GM12873 (cell line): ENCODE results near the gene SGCG.

Experiments
- TF ChIP-seq, protein P1 (sequence below): IDR thresholded peaks from 2 replicates; pipeline ENCODE4 v1.5.1; 2012; ENCODE audit warnings: low read depth, mild to moderate bottlenecking, moderate library complexity, low read length, control low read depth; ENCODE audit not compliant: insufficient read depth; ENCODE audit errors: missing control alignments

The SGCG gene

DNA sequence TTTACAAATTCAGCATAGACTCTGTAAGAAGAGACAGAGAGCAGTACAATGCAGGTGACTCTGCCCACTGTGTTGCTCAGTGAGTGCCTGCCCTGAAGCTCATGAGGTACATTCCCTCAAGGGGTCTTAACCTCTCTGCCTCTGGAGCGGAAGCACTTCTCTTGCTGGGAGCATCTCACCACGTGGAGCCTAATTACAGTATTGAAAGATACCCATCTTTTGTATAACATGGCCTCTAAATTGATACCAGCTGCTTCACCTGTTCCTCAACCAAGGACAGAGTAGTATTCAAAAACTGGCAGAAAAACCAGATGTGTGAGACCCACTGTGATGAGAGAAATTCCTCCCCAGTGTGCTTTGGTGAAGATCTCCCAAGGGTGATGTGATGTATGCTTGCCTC, 175.6 kb downstream of the SGCG start:
- TF ChIP-seq, protein P1, sequence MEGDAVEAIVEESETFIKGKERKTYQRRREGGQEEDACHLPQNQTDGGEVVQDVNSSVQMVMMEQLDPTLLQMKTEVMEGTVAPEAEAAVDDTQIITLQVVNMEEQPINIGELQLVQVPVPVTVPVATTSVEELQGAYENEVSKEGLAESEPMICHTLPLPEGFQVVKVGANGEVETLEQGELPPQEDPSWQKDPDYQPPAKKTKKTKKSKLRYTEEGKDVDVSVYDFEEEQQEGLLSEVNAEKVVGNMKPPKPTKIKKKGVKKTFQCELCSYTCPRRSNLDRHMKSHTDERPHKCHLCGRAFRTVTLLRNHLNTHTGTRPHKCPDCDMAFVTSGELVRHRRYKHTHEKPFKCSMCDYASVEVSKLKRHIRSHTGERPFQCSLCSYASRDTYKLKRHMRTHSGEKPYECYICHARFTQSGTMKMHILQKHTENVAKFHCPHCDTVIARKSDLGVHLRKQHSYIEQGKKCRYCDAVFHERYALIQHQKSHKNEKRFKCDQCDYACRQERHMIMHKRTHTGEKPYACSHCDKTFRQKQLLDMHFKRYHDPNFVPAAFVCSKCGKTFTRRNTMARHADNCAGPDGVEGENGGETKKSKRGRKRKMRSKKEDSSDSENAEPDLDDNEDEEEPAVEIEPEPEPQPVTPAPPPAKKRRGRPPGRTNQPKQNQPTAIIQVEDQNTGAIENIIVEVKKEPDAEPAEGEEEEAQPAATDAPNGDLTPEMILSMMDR, result no peak

DNA sequence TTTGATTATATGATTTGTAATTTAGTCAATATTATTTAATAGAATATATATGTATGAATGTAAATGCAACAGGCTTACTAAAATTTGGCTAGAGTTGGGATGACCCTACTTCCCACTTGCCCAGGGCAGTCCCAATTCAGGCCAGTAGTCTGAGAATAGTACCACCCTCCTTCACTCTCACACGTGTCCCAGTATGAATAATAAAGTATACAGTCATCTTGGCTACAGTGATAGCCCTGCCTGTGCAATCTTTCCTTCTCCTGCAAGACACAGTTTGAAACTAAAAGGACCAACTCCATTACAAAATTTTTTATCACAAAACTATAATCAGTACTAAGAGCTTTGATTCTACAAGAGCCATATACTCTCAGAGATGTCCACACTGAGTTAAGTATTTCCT, 176.6 kb downstream of the SGCG start:
- TF ChIP-seq, protein P1, result no peak

DNA sequence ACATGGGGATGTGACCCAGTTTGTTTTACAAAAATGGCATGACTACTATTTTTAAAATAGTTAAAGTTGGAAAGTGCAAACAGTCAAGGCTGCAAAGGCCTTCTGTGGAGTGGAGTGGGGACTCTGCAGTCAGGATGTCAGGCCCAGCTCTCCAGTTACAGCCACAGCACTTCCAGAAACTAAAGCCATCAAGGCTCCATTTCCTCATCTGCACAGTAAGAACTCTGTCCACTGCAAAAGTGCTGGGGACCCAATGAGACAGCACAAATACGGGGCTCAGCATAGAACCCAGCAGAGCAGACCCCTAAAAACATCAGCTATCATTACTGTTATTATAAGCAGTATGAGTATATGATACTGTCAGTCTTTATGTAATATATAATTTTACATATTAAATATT, 179.1 kb downstream of the SGCG start:
- TF ChIP-seq, protein P1, result no peak

DNA sequence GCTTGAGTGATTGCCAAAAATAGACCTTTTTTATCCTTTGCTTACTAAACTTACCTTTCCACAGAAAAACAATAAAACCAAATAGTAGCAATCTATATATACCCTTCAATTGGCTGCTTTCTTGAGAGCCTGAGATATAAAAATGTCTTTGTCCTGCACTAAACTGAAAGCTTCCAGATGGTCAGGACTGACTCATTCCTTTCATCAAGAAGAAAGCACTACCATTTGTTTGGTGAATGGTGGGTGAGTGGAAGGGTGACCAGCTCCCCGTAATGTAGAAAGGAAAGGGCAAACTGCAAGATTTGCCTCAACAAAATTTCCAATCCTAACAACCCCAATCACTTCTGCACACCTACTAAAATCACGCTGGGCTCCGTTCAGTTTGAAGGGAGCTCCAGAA, 184.9 kb downstream of the SGCG start:
- TF ChIP-seq, protein P1, result no peak

DNA sequence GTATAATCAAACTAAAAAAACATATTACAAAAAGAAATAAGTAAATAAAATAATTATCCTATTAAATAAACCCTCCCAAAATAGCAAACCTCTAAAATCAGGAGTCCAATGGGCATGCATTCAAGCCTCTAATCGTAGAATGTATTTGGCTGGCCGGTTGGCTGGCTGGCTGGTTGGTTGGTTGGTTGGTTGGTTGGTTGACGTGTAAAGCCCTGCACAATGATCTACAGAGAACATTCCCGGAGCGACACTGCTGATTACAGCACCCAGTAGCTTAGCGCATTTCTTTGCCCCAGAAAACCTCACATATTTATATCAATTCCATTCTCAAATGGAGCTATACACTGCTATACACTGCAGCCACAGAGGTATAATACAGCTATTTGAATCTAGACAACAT, 187.1 kb downstream of the SGCG start:
- TF ChIP-seq, protein P1, result no peak

DNA sequence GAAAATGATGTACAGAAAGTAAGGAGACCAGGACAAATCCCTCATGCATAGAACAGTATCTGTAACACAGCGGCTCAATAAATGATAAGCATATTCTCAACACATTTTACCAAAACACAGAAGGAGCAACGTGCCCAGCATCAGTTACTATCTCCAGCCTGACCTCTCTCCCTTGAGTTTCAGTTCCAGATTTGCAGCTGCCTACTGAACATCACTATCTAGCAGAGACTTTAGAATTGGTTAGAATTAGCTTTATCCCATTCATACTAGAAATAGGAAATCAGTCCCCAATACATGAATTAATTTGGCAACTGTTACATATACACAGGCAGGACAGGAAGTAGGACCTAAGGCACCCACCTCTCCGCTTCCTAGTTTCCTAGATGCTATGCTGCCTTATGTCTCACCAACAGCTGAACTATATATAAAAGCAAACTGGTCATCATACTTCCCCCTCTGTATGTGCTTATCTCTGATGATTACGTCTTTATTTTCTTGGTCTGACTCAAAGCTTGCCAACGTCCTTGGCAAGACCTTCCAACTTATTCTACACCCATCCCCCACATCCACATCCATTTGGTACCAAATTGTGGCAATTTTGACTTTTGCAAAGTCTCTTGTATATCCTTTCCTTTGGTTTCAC, 191.6 kb downstream of the SGCG start:
- TF ChIP-seq, protein P1, result no peak
